SK-N-SH treated with all-trans-retinoic acid at 6 μM for 48 hours (cell line): ENCODE results near the gene DTX3L.

Experiments
- ATAC-seq: fragments of 200-7000 bp; cut with Tn5 transposase; 3 replicates; pipeline ENCODE4 v1.9.1; 2020; ENCODE audit warnings: mild to moderate bottlenecking, moderate library complexity
- ARNTL ChIP-seq: fragments of 450-650 bp; formaldehyde crosslinking; IDR thresholded peaks from 2 replicates; pipeline ENCODE4 v1.5.0; 2020; ENCODE audit warnings: low read depth, mild to moderate bottlenecking, moderate library complexity, borderline replicate concordance
- BACH2 ChIP-seq: fragments of 250-450 bp; sonication (Bioruptor Pico); IDR thresholded peaks from 2 replicates; pipeline ENCODE4 v1.9.0; 2021; ENCODE audit warnings: mild to moderate bottlenecking, borderline replicate concordance
- CSDC2 ChIP-seq: fragments of 250-450 bp; sonication (Bioruptor Pico); IDR thresholded peaks from 2 replicates; pipeline ENCODE4 v1.5.0; 2020; ENCODE audit warnings: mild to moderate bottlenecking, moderate library complexity
- CSRNP3 ChIP-seq: fragments of 250-450 bp; sonication (Bioruptor Pico); IDR thresholded peaks from 2 replicates; pipeline ENCODE4 v1.5.1; 2021; ENCODE audit warnings: mild to moderate bottlenecking, moderate library complexity
- ESRRG ChIP-seq: fragments of 250-450 bp; sonication (Bioruptor Pico); IDR thresholded peaks from 2 replicates; pipeline ENCODE4 v1.6.1; 2021; ENCODE audit warnings: mild to moderate bottlenecking
- GLIS3 ChIP-seq: fragments of 250-450 bp; sonication (Bioruptor Pico); IDR thresholded peaks from 2 replicates; pipeline ENCODE4 v1.5.0; 2020; ENCODE audit warnings: mild to moderate bottlenecking, moderate library complexity
- ISL1 ChIP-seq: fragments of 250-450 bp; sonication (Bioruptor Pico); IDR thresholded peaks from 2 replicates; pipeline ENCODE4 v2.1.2; 2022; ENCODE audit warnings: mild to moderate bottlenecking, moderate library complexity
- OSR1 ChIP-seq: fragments of 250-450 bp; sonication (Bioruptor Pico); IDR thresholded peaks from 2 replicates; pipeline ENCODE4 v1.8.0; 2022; ENCODE audit warnings: moderate library complexity, mild to moderate bottlenecking, inconsistent platforms
- PATZ1 ChIP-seq: fragments of 250-450 bp; sonication (Bioruptor Pico); IDR thresholded peaks from 2 replicates; pipeline ENCODE4 v1.8.0; 2020; ENCODE audit warnings: mild to moderate bottlenecking, moderate library complexity, borderline replicate concordance
- POU6F1 ChIP-seq: fragments of 250-450 bp; sonication (Bioruptor Pico); IDR thresholded peaks from 2 replicates; pipeline ENCODE4 v1.8.0; 2021; ENCODE audit warnings: low read depth, mild to moderate bottlenecking, moderate library complexity, borderline replicate concordance
- PPARA ChIP-seq: fragments of 250-450 bp; sonication (Bioruptor Pico); IDR thresholded peaks from 2 replicates; pipeline ENCODE4 v1.5.0; 2020; ENCODE audit warnings: mild to moderate bottlenecking, borderline replicate concordance
- RARB ChIP-seq: fragments of 250-450 bp; sonication (Bioruptor Pico); IDR thresholded peaks from 2 replicates; pipeline ENCODE4 v1.8.0; 2021; ENCODE audit warnings: mild to moderate bottlenecking, moderate library complexity
- SNAI2 ChIP-seq: fragments of 250-450 bp; sonication (Bioruptor Pico); IDR thresholded peaks from 2 replicates; pipeline ENCODE4 v1.5.0; 2020; ENCODE audit warnings: mild to moderate bottlenecking, moderate library complexity
- TCF4 ChIP-seq: fragments of 250-450 bp; sonication (Bioruptor Pico); IDR thresholded peaks from 2 replicates; pipeline ENCODE4 v1.8.0; 2021; ENCODE audit warnings: mild to moderate bottlenecking, moderate library complexity, borderline replicate concordance
- TOX ChIP-seq: fragments of 250-450 bp; sonication (Bioruptor Pico); IDR thresholded peaks from 2 replicates; pipeline ENCODE4 v1.8.0; 2021; ENCODE audit warnings: mild to moderate bottlenecking, moderate library complexity, borderline replicate concordance
- ZC3H10 ChIP-seq: fragments of 250-450 bp; sonication (Bioruptor Pico); IDR thresholded peaks from 2 replicates; pipeline ENCODE4 v1.5.1; 2021; ENCODE audit warnings: mild to moderate bottlenecking, moderate library complexity
- ZFP3 ChIP-seq: fragments of 250-450 bp; sonication (Bioruptor Pico); IDR thresholded peaks from 2 replicates; pipeline ENCODE4 v1.5.0; 2020; ENCODE audit warnings: mild to moderate bottlenecking, moderate library complexity
- ZFP30 ChIP-seq: fragments of 450-650 bp; formaldehyde crosslinking; IDR thresholded peaks from 2 replicates; pipeline ENCODE4 v1.5.0; 2022; ENCODE audit warnings: mild to moderate bottlenecking, moderate library complexity
- ZNF565 ChIP-seq: fragments of 450-650 bp; formaldehyde crosslinking; conservative IDR thresholded peaks from 2 replicates; pipeline ENCODE4 v1.5.0; 2020; ENCODE audit warnings: low read depth, mild to moderate bottlenecking, moderate library complexity
- ZNF70 ChIP-seq: fragments of 450-650 bp; formaldehyde crosslinking; IDR thresholded peaks from 2 replicates; pipeline ENCODE4 v1.5.0; 2020; ENCODE audit warnings: mild to moderate bottlenecking, moderate library complexity
- ZNF8 ChIP-seq: fragments of 450-650 bp; formaldehyde crosslinking; IDR thresholded peaks from 2 replicates; pipeline ENCODE4 v1.5.0; 2020; ENCODE audit warnings: mild to moderate bottlenecking, moderate library complexity
- TF ChIP-seq, protein P1 (sequence below): fragments of 250-450 bp; sonication (Bioruptor Pico); IDR thresholded peaks from 2 replicates; pipeline ENCODE4 v1.5.1; 2020; ENCODE audit warnings: low read depth, mild to moderate bottlenecking, moderate library complexity

DTX3L gene

DNA sequence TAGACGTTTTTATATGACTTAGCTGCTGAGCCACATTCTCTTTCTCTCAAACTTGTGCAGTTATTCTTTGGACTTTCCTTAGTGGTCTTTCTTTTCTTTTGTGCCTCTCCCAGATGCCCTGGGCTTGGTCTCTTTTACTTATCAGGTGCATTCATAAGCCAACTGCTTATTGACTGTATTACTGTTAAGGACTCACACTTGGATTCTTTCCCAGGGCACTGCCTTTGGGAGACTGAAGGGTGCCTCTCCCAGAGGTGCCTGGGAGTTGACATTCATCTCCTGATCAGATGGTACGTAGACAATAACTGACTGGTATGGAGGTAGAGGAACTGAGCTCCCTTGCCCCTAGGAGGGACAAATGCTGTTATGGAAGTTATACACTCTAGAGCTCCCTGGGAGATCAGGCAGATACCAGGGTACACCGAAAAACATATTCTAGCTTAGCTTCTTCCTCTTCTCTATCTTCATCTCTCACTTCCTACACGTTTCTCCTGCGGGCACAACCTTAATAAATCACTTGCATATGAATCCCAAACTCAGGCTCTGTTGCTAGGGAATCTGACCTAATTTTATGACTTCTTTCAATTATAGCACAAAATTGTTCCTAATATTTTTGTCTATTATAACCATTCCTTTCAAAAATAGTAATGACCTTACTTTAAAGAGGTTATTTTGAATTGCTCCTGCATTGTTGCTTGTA, 38.0 kb downstream of the DTX3L start:
- ATAC-seq = no peak
- TF ChIP-seq, protein P1, sequence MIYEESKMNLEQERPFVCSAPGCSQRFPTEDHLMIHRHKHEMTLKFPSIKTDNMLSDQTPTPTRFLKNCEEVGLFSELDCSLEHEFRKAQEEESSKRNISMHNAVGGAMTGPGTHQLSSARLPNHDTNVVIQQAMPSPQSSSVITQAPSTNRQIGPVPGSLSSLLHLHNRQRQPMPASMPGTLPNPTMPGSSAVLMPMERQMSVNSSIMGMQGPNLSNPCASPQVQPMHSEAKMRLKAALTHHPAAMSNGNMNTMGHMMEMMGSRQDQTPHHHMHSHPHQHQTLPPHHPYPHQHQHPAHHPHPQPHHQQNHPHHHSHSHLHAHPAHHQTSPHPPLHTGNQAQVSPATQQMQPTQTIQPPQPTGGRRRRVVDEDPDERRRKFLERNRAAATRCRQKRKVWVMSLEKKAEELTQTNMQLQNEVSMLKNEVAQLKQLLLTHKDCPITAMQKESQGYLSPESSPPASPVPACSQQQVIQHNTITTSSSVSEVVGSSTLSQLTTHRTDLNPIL = no peak
- TF ChIP-seq ZFP3 (CRISPR knock-in tag) (no peak), ZNF565 (no peak), ZNF8 (CRISPR knock-in tag) (no peak), PATZ1 (CRISPR knock-in tag) (no peak), POU6F1 (CRISPR knock-in tag) (no peak), SNAI2 (CRISPR knock-in tag) (no peak), PPARA (CRISPR knock-in tag) (no peak), CSRNP3 (CRISPR knock-in tag) (no peak), TCF4 (no peak), OSR1 (no peak), CSDC2 (CRISPR knock-in tag) (no peak), ZC3H10 (CRISPR knock-in tag) (no peak), ZFP30 (no peak), ISL1 (no peak), GLIS3 (no peak), RARB (CRISPR knock-in tag) (no peak), ESRRG (CRISPR knock-in tag) (no peak), BACH2 (CRISPR knock-in tag) (no peak)

DNA sequence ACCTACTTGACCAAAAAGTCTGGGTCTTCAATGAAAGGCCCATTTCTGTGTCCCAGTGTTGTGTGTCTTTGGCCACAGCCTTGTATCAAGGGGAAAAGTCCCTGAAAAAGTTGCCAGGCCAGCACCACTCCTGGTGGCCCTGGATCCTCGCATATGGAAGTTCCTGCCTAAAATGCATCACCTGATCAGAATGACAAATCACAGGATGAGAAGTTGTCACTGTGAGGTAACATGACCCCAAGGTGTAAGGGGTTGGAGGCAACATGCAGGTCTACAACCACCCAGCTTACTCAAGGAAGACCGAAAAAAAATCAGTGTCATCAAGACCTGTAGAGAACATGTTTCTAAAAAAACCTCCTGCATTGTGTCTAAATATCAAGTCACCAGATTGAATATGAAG, 38.9 kb downstream of the DTX3L start:
- TF ChIP-seq, protein P1 = no peak
- TF ChIP-seq ZFP30 (no peak), ZFP3 (CRISPR knock-in tag) (no peak), TOX (CRISPR knock-in tag) (no peak), SNAI2 (CRISPR knock-in tag) (no peak), ESRRG (CRISPR knock-in tag) (no peak), GLIS3 (no peak), BACH2 (CRISPR knock-in tag) (no peak), ZNF565 (no peak), ISL1 (no peak), TCF4 (no peak), ARNTL (CRISPR knock-in tag) (no peak), CSRNP3 (CRISPR knock-in tag) (no peak)
- ATAC-seq = no peak

DNA sequence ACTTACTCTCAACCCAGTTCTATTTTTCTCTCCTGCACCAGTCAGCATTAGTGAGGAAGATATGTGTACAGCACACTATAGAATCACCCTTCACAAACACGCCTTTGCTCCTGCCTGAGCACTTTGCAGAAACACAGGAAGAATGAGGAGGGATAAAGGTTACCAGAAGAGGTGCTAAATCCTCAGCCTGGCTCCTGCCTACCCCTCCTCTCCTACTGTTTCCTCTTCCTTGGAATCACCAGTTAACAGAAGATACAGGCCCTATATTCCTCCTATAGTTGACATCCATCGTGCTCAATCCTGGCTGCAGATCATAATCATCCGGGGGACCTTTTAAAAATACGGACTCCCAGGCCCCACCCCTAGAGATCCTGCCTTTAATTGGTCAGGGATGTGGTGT, 42.2 kb downstream of the DTX3L start:
- TF ChIP-seq ZC3H10 (CRISPR knock-in tag) (no peak), ZNF565 (no peak), ZNF70 (no peak), TOX (CRISPR knock-in tag) (no peak), TCF4 (no peak), OSR1 (no peak), PATZ1 (CRISPR knock-in tag) (no peak), POU6F1 (CRISPR knock-in tag) (no peak), ZFP30 (no peak), CSRNP3 (CRISPR knock-in tag) (no peak)
- no peak for ATAC-seq
